Caco-2 (cell line): Measurements from ENCODE around the gene MARS1. TPM values are rescaled to one million over a fixed set of nuclear protein-coding genes. Genes with fewer than 3 reads are reported as not detected.

Experiments
- BruUV-seq: library from RNA; stranded (reverse); fragments of 400-500 nt; replicated peaks from 2 replicates; lab custom pipeline; 2021; lab: Mats Ljungman, UMichigan
- CTCF ChIA-PET: fragments of 300-600 bp; sonication (Branson Sonifier 250); formaldehyde crosslinking; loops from one replicate; lab custom pipeline; 2022; ENCODE audit warnings: antibody characterized with exemption; lab: Charles Lee
- POLR2A ChIA-PET: fragments of 300-600 bp; sonication (Branson Sonifier 250); formaldehyde crosslinking; loops from one replicate; lab custom pipeline; 2022; ENCODE audit warnings: antibody characterized with exemption; lab: Charles Lee
- DNase-seq, 2 experiments: peaks; one replicate each; pipeline versions ENCODE4 v3.0.0 to v3.0.0-alpha.2; 2020 to 2022
- H3K27me3 ChIP-seq: replicated peaks from 2 replicates; pipeline ENCODE4 v1.6.0; 2011; ENCODE audit warnings: low read length; ENCODE audit not compliant: control insufficient read depth, insufficient read depth
- H3K36me3 ChIP-seq: 2 replicates; pipeline ENCODE4 v1.5.1; 2011; ENCODE audit warnings: low read length; ENCODE audit not compliant: control insufficient read depth, insufficient read depth
- H3K4me1 ChIP-seq: fragments of 250-450 bp; sonication (Bioruptor Pico); 2 replicates; pipeline ENCODE4 v1.5.1; 2020; ENCODE audit warnings: mild to moderate bottlenecking
- H3K4me3 ChIP-seq: 2 replicates; pipeline ENCODE4 v1.5.1; 2011; ENCODE audit warnings: low read depth, mild to moderate bottlenecking, control low read depth, low read length
- H3K9me3 ChIP-seq: fragments of 250-450 bp; sonication (Bioruptor Pico); 2 replicates; pipeline ENCODE4 v1.5.1; 2020; ENCODE audit warnings: mild to moderate bottlenecking, moderate library complexity
- H3K27ac Mint-ChIP-seq: one replicate; pipeline ENCODE4 v1.8.0; 2022; ENCODE audit warnings: mixed read lengths; ENCODE audit not compliant: unreplicated experiment
- H3K27me3 Mint-ChIP-seq: one replicate; pipeline ENCODE4 v1.8.0; 2022; ENCODE audit warnings: mixed read lengths; ENCODE audit not compliant: insufficient read depth, unreplicated experiment
- H3K36me3 Mint-ChIP-seq: one replicate; pipeline ENCODE4 v1.8.0; 2022; ENCODE audit warnings: mild to moderate bottlenecking, mixed read lengths; ENCODE audit not compliant: insufficient read depth, unreplicated experiment
- H3K4me1 Mint-ChIP-seq: one replicate; pipeline ENCODE4 v1.8.0; 2022; ENCODE audit warnings: low read depth, mixed read lengths; ENCODE audit not compliant: unreplicated experiment
- H3K4me3 Mint-ChIP-seq: one replicate; pipeline ENCODE4 v1.8.0; 2022; ENCODE audit warnings: mild to moderate bottlenecking, moderate library complexity, mixed read lengths; ENCODE audit not compliant: unreplicated experiment
- H3K9me3 Mint-ChIP-seq: one replicate; pipeline ENCODE4 v1.8.0; 2022; ENCODE audit warnings: mixed read lengths; ENCODE audit not compliant: unreplicated experiment
- intact Hi-C: fragments of 100-400 bp; cut with micrococcal nuclease; formaldehyde crosslinking; loops from one replicate; pipeline ENCODE4 v1.10.0; 2022; ENCODE audit not compliant: unreplicated experiment
- total RNA-seq: library from RNA; stranded (reverse); gene quantifications from 2 replicates; pipeline ENCODE4 v1.2.3, GENCODE V29; 2022
- TF ChIP-seq, protein P1 (sequence below), 2 experiments: fragments of 200-600 bp in 1 of 2; IDR thresholded peaks; 1 replicate in 1 of 2; 2 replicates in 1 of 2; pipeline versions ENCODE4 v1.5.1 to v1.8.0; 2011 to 2022; ENCODE audit warnings: antibody characterized with exemption in 1 of 2, control low read depth in 1 of 2, inconsistent platforms in 1 of 2, low read depth in 1 of 2, low read length in 1 of 2, mild to moderate bottlenecking in 1 of 2, moderate library complexity in 1 of 2; ENCODE audit not compliant: insufficient read depth in 1 of 2, severe bottlenecking in 1 of 2, unreplicated experiment in 1 of 2

The MARS1 gene
- total RNA-seq, 1 experiment from 2014 or later: 583 TPM

DNA sequence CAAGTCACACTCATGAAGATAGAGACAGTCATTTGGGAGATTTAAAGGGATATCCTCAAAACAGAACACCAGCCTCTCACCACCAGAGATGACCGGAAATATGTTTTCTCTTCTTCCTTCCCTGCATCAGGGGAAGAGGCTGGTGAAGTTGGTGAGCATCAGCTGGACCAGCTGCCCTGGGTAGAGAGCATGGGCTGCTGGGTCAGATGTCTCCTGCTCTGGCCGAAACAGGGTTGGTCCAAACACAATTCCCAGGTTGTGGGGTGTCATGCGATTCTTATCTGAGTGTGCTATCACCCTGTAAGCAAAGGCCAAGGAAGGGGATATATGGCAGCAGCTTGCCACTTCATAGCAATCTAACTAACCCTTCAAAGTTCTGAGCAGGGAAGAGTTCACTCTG lies 15.5 kb upstream of the MARS1 start:
- Histone ChIP-seq H3K9me3 (no peaks in the 10 kb centered on the region), H3K4me1 (no peaks in the 10 kb centered on the region), H3K27me3 (no peaks in the 10 kb centered on the region; the same call in 1 of the 2 replicates), H3K4me3 (no peak overlapping the region), H3K36me3 (no peaks in the 10 kb centered on the region)
- peaks cover 12% of the 10 kb centered on the region for H3K27me3 Mint-ChIP-seq
- no peak overlapping the region for H3K4me3 Mint-ChIP-seq
- no TSS peak for BruUV-seq
- ChIA-PET CTCF (no interaction called here), POLR2A (no interaction called here)
- H3K27ac Mint-ChIP-seq: no peak overlapping the region
- H3K9me3 Mint-ChIP-seq: no peaks in the 10 kb centered on the region
- no peak for DNase-seq
- intact Hi-C loops: no loop called here
- TF ChIP-seq, protein P1, sequence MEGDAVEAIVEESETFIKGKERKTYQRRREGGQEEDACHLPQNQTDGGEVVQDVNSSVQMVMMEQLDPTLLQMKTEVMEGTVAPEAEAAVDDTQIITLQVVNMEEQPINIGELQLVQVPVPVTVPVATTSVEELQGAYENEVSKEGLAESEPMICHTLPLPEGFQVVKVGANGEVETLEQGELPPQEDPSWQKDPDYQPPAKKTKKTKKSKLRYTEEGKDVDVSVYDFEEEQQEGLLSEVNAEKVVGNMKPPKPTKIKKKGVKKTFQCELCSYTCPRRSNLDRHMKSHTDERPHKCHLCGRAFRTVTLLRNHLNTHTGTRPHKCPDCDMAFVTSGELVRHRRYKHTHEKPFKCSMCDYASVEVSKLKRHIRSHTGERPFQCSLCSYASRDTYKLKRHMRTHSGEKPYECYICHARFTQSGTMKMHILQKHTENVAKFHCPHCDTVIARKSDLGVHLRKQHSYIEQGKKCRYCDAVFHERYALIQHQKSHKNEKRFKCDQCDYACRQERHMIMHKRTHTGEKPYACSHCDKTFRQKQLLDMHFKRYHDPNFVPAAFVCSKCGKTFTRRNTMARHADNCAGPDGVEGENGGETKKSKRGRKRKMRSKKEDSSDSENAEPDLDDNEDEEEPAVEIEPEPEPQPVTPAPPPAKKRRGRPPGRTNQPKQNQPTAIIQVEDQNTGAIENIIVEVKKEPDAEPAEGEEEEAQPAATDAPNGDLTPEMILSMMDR (IDR thresholded peaks at IDR 0.05; ENCODE audit: insufficient read depth in 1 of 2, low read depth in 1 of 2, low read length in 1 of 2, severe bottlenecking in 1 of 2, unreplicated experiment in 1 of 2): no peak
- H3K4me1 Mint-ChIP-seq: no peaks in the 10 kb centered on the region
- no peaks in the 10 kb centered on the region for H3K36me3 Mint-ChIP-seq

DNA sequence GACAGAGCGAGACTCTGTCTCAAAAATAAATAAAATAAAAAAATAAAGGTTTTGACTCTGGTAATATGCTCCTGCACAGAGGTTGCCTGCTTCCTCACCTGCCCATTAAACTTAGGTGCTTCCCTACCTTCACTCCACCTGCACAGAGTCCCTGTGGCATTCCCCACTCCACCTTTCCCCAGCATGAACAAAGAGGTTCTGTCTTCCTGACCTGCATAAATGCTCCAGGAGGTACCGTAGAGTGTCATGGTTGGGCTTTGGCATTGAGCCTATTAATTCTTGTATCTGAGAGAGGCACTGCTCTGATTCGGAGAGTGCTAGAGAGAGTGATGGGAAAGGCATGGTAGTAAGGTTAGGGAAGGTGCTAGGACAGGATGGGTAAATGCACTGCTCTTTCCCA lies 14.5 kb upstream of the MARS1 start:
- Mint-ChIP-seq H3K4me1 (no peaks in the 10 kb centered on the region), H3K4me3 (no peak overlapping the region), H3K36me3 (no peaks in the 10 kb centered on the region), H3K27ac (no peak overlapping the region), H3K9me3 (no peaks in the 10 kb centered on the region), H3K27me3 (peaks cover 4% of the 10 kb centered on the region)
- intact Hi-C loops: no loop called here
- no TSS peak for BruUV-seq
- TF ChIP-seq, protein P1 (IDR thresholded peaks at IDR 0.05; ENCODE audit: insufficient read depth in 1 of 2, low read depth in 1 of 2, low read length in 1 of 2, severe bottlenecking in 1 of 2, unreplicated experiment in 1 of 2): no peak
- Histone ChIP-seq H3K36me3 (no peaks in the 10 kb centered on the region), H3K27me3 (no peaks in the 10 kb centered on the region), H3K4me1 (no peaks in the 10 kb centered on the region), H3K9me3 (no peaks in the 10 kb centered on the region), H3K4me3 (no peak overlapping the region)
- ChIA-PET POLR2A (no interaction called here), CTCF (no interaction called here)
- DNase-seq: no peak

DNA sequence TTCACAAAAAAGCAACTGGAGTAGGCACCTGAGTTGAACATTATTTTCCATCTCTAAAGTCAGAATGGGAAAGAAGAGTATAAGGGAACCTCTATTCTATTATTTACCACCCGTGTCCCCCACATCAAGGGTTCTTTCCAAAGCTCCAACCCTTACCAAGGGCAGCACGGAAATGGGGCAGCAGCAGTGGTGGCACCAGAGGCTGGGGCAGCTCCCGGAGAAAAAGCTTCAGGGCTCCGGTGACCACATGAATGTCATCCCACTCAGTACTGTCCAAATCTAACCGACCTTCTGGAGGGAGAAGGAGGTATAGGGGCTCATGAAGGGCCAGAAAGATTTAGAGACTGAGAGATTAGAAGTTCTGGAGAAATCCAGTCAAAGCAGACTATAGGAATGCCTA lies 14.0 kb upstream of the MARS1 start:
- no peak overlapping the region for H3K27ac Mint-ChIP-seq
- H3K27me3 Mint-ChIP-seq: peaks cover 4% of the 10 kb centered on the region
- H3K36me3 ChIP-seq: no peaks in the 10 kb centered on the region
- DNase-seq: no peak
- no peaks in the 10 kb centered on the region for H3K4me1 Mint-ChIP-seq
- CTCF ChIA-PET: interaction anchor here (0.8 kb wide), 1 partner anchor 15 kb away, joined by 5 read pairs; no protein-coding TSS in a partner anchor
- no peaks in the 10 kb centered on the region for H3K4me1 ChIP-seq
- H3K9me3 ChIP-seq: no peaks in the 10 kb centered on the region
- no peak overlapping the region for H3K4me3 Mint-ChIP-seq
- H3K36me3 Mint-ChIP-seq: no peaks in the 10 kb centered on the region
- no peak overlapping the region for H3K4me3 ChIP-seq
- H3K9me3 Mint-ChIP-seq: no peaks in the 10 kb centered on the region
- TF ChIP-seq, protein P1 (IDR thresholded peaks at IDR 0.05; ENCODE audit: insufficient read depth in 1 of 2, low read depth in 1 of 2, low read length in 1 of 2, severe bottlenecking in 1 of 2, unreplicated experiment in 1 of 2): no peak
- no TSS peak for BruUV-seq
- POLR2A ChIA-PET: no interaction called here
- intact Hi-C loops: no loop called here
- no peaks in the 10 kb centered on the region for H3K27me3 ChIP-seq
